Heart right ventricle (tissue), 16 donors: Measurements from ENCODE around the gene EHD3. TPM values are rescaled to one million over a fixed set of nuclear protein-coding genes. Genes with fewer than 3 reads are reported as not detected.

ENCODE experiments used
- ATAC-seq, 8 donors: fragments of 200-7000 bp; cut with Tn5 transposase; one replicate each; pipeline ENCODE4 v1.9.1; 2020; ENCODE audit warnings: mild to moderate bottlenecking in 8 of 8, moderate library complexity in 8 of 8, moderate number of reproducible peaks in 1 of 8
- DNase-seq, 2 donors: peaks; one replicate each; pipeline ENCODE4 v3.0.0-alpha.2; 2020
- H3K27ac ChIP-seq, 10 donors: fragments of 200-600 bp; sonication (generic) in 2 of 10; one replicate each; pipeline versions ENCODE4 v1.5.0 to v1.8.0; 2020 to 2022; ENCODE audit warnings: mild to moderate bottlenecking in 3 of 10
- H3K27me3 ChIP-seq, 7 donors: fragments of 200-600 bp; one replicate each; pipeline ENCODE4 v1.8.0; 2021 to 2022; ENCODE audit warnings: mild to moderate bottlenecking in 2 of 7
- H3K36me3 ChIP-seq, 9 donors: fragments of 200-600 bp; sonication (generic) in 1 of 9; one replicate each; pipeline versions ENCODE4 v1.5.0 to v1.8.0; 2020 to 2022; ENCODE audit warnings: mild to moderate bottlenecking in 2 of 9
- H3K4me1 ChIP-seq, 9 donors: fragments of 200-600 bp; sonication (generic) in 1 of 9; one replicate each; pipeline versions ENCODE4 v1.5.0 to v1.8.0; 2020 to 2022; ENCODE audit warnings: mild to moderate bottlenecking in 4 of 9
- H3K4me3 ChIP-seq, 10 donors: fragments of 200-600 bp; sonication (generic) in 2 of 10; one replicate each; pipeline versions ENCODE4 v1.5.0 to v1.8.0; 2020 to 2022; ENCODE audit warnings: mild to moderate bottlenecking in 7 of 10, moderate library complexity in 2 of 10
- H3K9me3 ChIP-seq, 11 donors: fragments of 200-600 bp in 10 of 11; sonication (generic) in 2 of 11; one replicate each; pipeline versions ENCODE4 v1.5.0 to v1.8.0; 2013 to 2022; ENCODE audit warnings: mild to moderate bottlenecking in 2 of 11, control low read depth in 1 of 11, moderate library complexity in 1 of 11
- WGBS, 2 donors: extraction: QIAGEN DNeasy Blood & Tissue Kit; methylation state at CpG; one replicate each; pipeline ENCODE4 v1.1.7; 2013; ENCODE audit warnings: inconsistent platforms in 1 of 2; 5-methylcytosine and 5-hydroxymethylcytosine counted together
- intact Hi-C, 10 donors: fragments of 100-400 bp; cut with DNase I; formaldehyde crosslinking; loops; one replicate each; pipeline versions ENCODE4 v1.11.1 to v1.14.2; 2022
- polyA plus RNA-seq, 2 donors: library from polyadenylated mRNA; stranded (reverse); fragments of 200-250 nt; gene quantifications; one replicate each; pipeline ENCODE4 v1.2.3, GENCODE V29; 2013
- total RNA-seq, 10 donors: library from RNA; stranded (reverse); fragmentation: NEBNext Ultra II Directional in 3 of 10; extraction: Animal tissue kit (Norgen Biotek cat#: 25700) in 3 of 10; gene quantifications; one replicate each; pipeline versions ENCODE4 v1.2.1 to v1.2.4, GENCODE V29; 2021 to 2023
- TF ChIP-seq, protein P1 (sequence below), 9 donors: fragments of 200-600 bp; sonication (generic) in 2 of 9; IDR thresholded peaks; one replicate each; pipeline versions ENCODE4 v1.5.0 to v1.8.0; 2021 to 2022; ENCODE audit warnings: antibody characterized with exemption in 9 of 9, mild to moderate bottlenecking in 5 of 9, moderate library complexity in 1 of 9
- donor health status: Arrhythmogenic right ventricular cardiomyopathy.
- donor health status: ischemic (EF 13 %, LVEDD 7.1; RV severe dilation, severe dysfunction).
- donor health status: healthy with polysubstance abuse.
- donor health status: DM: no; HTN: yes; CAD: no.
- donor health status: DM: no; HTN: no; CAD: no.
- donor health status: ischemic (EF 25% LVEDD 6.9; RV normal size, moderate dysfunction).
- donor health status: ischemic (EF 25% LVEDD 5.7; RV mildly dilated, moderate dysfunction).
- donor health status: healthy.
- donor health status: DM: yes; HTN: yes; CAD: no.
- donor health status: Ischemic cardiomyopathy.
- donor health status: ischemic (EF 35%, LVEDD 5.7; RV mildly dilated, moderate dysfunction).
- donor health status: nonischemic (EF 11% LVEDD 7.7; RV severe dilation, severe dysfunction).
- donor health status: DM: yes; HTN: yes; CAD: no.
- donor health status: PGD.
- donor health status: ischemic (EF 29% LVEDD 5.4; RV normal size, mild dysfunction).
- donor health status: nonischemic (EF 23%, LVEDD 6.1; RV moderate dilation, normal function).

Gene EHD3
- total and polyA plus RNA-seq, 12 donors, result 5.3 to 40.9 (median 24.3) TPM

DNA sequence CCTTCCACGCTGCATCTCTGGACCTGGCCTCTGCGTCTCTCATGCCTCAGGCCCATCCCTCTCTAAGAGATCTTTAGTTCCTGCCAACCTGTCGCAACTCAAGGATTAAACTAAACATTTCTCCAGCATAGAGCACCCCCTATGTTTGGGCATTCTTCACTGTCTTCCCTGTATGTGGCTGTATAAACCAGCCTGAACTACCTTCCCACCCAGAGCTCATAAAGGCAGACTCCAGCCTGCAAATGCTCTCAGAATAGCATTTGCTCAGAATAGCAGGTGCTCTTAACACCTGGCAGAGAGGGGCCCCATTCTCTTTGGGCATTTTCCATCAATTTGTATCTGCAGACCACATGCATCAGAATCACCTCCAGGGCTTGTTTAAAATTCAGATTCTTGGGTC lies 83.4 kb downstream of the EHD3 start:
- TF ChIP-seq, protein P1, sequence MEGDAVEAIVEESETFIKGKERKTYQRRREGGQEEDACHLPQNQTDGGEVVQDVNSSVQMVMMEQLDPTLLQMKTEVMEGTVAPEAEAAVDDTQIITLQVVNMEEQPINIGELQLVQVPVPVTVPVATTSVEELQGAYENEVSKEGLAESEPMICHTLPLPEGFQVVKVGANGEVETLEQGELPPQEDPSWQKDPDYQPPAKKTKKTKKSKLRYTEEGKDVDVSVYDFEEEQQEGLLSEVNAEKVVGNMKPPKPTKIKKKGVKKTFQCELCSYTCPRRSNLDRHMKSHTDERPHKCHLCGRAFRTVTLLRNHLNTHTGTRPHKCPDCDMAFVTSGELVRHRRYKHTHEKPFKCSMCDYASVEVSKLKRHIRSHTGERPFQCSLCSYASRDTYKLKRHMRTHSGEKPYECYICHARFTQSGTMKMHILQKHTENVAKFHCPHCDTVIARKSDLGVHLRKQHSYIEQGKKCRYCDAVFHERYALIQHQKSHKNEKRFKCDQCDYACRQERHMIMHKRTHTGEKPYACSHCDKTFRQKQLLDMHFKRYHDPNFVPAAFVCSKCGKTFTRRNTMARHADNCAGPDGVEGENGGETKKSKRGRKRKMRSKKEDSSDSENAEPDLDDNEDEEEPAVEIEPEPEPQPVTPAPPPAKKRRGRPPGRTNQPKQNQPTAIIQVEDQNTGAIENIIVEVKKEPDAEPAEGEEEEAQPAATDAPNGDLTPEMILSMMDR (IDR thresholded peaks at IDR 0.05), result no peak
- H3K4me1 ChIP-seq, result peaks cover 0 to 37% (median 13%) of the 10 kb centered on the region in 9 donors
- no peak for ATAC-seq
- intact Hi-C loops, result no loop called here
- 43 to 87% methylated on average over 3 of the region's 3 CpGs for WGBS, 2 donors
- no peak overlapping the region for H3K27ac ChIP-seq
- H3K4me3 ChIP-seq, result no peak overlapping the region
- DNase-seq, result no peak
- no peaks in the 10 kb centered on the region for H3K9me3 ChIP-seq
- H3K36me3 ChIP-seq, result no peaks in the 10 kb centered on the region
- H3K27me3 ChIP-seq, result no peaks in the 10 kb centered on the region

DNA sequence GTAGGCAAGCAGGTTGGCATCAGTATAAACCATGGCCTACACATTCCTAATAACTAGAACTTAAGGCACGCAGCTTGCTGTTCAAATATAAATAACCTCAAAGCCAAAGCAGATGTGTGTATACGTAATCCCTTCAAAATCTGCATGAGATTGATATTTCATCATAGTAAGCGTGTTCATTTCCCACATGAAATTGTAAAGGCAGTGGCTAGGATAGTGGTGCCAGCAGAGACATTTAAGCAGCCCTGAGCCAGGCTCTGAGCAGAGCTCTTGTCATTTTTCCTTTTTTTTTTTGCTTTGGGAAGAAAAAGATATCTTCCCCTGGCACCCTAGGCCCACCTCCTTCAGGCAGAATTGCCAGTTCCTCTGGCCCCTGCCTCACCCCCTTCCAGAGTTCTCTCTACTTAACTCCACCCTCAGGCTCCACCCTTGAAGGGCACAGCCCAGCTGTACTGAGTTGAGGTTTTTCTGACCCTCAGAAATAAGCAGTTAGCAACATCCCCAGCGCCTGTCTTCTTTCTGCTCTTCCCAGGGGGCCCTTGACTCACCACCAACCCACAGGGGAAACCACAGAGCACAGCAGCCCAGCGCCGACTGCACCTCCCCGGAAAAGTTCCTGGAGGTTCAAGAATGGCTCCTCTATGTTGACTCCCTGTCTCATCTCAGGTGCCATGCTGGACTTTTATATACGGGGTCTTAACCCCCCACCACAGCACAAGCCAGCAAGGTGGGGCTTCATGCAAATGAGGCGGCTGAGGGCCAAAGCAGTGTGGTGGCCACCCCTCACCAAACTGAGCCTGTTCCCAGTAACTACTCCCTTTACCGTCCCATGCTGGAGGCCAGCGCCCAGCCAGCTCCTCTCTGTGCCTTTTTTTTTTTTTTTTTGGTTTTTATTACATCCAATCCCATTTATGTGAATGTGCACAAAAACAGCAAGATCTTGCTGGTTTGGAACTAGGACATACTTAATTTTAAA lies 84.7 kb downstream of the EHD3 start:
- 77 to 80% methylated on average over 11 of the region's 11 CpGs for WGBS, 2 donors
- Histone ChIP-seq H3K4me1 (peaks cover 0 to 49% (median 19%) of the 10 kb centered on the region in 9 donors), H3K27me3 (no peaks in the 10 kb centered on the region), H3K4me3 (no peak overlapping the region), H3K9me3 (no peaks in the 10 kb centered on the region), H3K36me3 (no peaks in the 10 kb centered on the region), H3K27ac (peak overlapping the region in 4 of 10 donors; percentile 2 to 74 (median 11))
- intact Hi-C loops, result no loop called here
- TF ChIP-seq, protein P1 (IDR thresholded peaks at IDR 0.05), result no peak
- ATAC-seq, result peak in 6 of 8 donors; percentile 40 to 62 (median 54)
- peak; percentile 16 to 37 for DNase-seq

Other genes with a start within 250 kb of the EHD3 start
- 1 to 10 TPM in 1 of 10 donors, under 1 TPM in 7, not detected in 2; 0.17 to 1.4 (median 0.53) TPM for gene GALNT14, start 95.7 kb upstream of the EHD3 start, total RNA-seq
- gene GALNT14, start 95.7 kb upstream of the EHD3 start, polyA plus RNA-seq, result under 1 TPM; 0.65 to 0.66 TPM
- under 1 TPM in 9 of 10 donors, not detected in 1; 0.08 to 0.46 (median 0.25) TPM for gene CAPN14, start 16.6 kb upstream of the EHD3 start, total RNA-seq
- under 1 TPM; 0.09 to 0.37 TPM for gene CAPN14, start 16.6 kb upstream of the EHD3 start, polyA plus RNA-seq
- under 1 TPM in 4 of 10 donors, not detected in 6; 0.06 to 0.16 (median 0.10) TPM for gene XDH, start 180.6 kb downstream of the EHD3 start, total RNA-seq
- gene XDH, start 180.6 kb downstream of the EHD3 start, polyA plus RNA-seq, result under 1 TPM in 1 of 2 donors, not detected in 1; 0.01 TPM